Activated T-helper 9 cell treated with anti-CD3 and anti-CD28 coated beads, Interleukin-2, amount 50 U/mL, for 16 hours (primary cell): ENCODE results near the gene CEP63.
A peak's percentile ranks its signal among the peaks of the same experiment; 100 is the strongest.

Experiments
- DNase-seq: peaks from one replicate; pipeline ENCODE4 v3.0.0-alpha.2; 2020; ENCODE audit warnings: low read depth

Gene CEP63

DNA sequence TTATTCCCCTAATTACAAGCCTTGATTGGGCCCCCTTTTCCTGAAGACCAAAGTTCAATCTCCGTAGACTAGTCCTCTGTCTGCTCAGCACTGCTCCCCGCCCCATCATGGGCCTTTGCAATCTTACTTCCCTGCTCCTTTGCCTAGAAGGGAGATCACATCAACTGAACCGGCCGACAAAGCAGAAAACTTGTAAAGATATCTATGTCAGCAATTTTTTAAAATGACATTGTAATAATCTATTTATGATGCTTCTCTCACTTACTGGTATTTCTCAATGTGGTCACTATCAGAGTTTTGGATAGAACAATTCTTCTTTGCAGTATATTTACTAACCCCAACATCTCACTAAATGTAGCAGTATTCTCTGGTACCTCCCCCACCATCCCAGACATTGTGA is 17.3 kb upstream of the CEP63 start:
- DNase-seq: no peak

DNA sequence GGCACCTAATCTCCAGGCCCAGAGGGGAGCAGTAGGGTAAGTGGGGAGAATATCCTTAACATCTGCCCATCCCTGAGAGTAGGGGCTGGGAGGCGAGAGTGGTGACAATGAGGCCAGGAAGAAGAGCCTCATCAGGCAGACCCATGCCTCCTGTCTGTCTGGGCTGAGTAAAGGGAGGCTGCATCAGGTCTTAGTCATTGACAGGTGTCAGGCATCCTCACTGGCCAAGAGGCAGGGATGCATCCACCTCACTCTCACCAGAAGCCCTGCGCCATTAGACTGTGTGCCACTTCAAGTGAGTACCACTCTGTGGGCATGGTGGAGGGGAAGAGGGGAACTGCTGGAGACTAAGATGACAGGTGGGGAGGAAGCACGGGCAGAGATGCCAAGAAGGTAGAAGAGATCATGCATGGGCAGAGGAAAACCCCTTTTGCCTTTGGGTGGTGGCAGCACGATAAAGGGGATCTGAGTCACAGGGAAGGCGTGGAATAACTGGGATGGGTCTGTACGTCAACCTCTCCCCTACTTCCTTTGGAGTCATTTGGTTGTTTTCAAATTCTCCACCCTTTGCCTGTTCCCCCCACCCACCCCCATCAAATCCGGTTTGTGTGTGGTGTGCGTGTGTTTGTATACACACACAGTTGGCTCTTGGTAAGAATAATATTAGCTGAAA is 14.2 kb upstream of the CEP63 start:
- no peak for DNase-seq

DNA sequence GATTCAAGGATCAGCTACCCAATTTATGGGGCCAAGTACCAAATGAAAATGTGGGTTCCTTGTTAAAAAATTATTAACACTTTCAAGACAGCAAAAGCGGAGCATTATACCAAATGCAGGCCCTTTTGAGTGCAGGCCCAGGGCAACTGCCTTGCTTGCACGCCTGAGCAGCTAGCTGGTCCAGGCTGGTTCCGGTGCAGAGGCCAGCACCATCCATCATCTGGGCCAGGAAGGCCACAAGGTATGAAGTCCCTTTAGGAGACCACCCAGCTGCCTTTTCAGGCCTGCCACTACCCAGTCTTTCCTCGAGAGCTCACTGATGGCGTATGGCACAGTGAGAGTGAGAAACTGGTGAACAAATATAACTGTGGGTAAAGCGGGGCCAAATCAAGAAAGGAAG is 13.0 kb upstream of the CEP63 start:
- no peak for DNase-seq

DNA sequence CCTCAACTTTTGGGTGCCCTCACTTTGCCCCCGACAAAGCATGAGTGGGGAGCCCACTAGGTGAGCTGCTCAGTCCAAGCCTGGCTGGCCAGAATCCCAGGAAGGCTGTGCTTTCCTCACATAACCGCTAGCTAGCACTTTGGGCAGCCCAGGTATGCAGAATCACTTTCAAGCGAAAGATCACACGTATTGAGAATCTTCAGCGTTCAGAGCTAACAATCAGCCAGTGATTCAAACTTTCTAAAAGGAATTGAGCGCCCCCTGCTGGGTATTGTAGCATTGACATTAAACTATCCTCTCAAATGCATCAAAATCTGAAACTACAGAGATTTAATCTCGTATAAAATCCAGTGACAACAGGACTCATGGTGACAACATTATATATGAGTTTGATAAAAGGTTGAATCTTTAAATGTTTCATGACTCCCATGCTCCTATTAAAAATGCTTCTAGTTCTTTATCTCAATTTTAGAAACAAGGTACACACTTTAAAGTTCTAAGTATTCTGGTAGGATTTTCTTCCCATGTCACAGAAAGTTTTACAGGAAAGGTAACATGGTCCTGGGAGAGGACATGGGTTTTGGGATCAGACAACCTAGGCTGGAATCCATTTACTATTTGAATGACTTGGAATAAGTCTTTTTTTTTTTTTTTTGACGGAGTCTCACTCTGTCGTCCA is 11.8 kb upstream of the CEP63 start:
- DNase-seq: peak; percentile 55

DNA sequence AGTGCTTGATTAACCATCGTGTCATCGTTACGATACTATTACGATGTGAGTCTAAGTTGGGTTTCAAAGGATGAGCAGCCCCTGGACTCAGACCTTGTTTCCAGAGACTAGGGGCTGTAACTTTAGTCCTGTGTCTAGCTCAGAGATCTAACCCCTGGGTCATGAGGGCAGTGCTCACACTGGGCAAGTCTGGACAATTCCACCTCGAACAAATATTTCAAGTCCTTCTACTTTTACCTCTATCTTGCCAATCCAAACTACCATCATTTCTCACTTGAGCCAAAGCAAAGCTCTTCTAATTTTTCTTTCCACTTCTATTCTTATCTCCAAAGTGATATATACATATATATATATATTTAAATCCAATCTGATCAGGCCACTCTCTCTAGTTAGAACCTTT is 10.9 kb upstream of the CEP63 start:
- DNase-seq: no peak

DNA sequence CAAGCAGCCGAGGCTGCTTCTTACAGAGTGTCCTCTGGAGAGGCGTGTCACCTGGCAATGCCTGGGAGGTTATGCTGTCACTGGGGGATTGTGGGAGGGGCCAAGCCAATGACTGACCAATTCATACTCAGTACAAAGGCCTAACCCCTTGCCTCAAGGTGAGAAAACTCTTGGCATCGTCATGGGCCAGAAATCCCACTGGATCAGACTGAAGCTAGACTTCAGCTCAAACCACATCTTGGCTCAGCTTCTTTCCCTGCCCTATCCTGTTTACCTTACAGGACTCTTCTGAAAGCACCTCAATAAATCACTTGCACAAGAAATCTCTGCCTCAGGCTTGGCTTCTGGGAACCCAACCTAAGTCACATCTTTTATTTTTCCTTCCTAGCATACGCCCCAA is 9.6 kb upstream of the CEP63 start:
- DNase-seq: no peak

DNA sequence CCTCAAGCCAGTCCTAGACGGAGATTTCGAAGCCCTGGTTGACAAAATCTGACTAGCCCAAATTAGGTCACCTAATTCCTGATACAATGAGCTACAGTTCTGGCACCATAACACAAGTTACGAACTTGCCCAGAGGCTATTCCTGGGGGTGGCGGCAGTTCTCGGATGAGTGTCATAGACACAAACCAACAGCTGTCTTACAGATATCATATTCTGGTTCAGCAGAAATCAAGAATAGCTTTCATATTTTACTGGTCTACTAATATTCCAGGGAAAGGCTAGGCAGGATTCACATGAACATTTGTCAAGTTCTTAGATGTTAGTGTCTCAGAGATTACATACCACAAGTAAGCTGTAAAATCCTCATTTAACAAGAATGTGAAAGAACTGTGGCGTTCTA is 8.9 kb upstream of the CEP63 start:
- no peak for DNase-seq

DNA sequence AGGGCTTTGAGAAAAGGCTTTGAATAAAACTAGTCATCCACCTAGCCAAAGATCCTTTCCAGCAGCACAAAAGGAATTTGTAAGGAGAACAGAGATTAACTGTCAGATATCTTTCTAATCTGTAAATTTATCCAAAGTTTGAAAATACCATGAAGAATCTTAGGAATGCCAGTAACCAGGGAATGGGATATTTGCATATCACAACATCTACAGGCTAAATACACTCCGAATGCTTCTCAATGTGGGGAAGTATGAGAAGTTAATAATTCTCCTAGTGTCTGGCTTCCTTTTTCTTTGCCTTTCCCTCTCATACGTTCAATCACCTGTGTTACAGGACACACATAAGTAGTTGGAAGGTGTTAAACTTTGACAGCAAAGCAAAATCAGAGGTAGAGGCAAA is 7.9 kb upstream of the CEP63 start:
- no peak for DNase-seq

DNA sequence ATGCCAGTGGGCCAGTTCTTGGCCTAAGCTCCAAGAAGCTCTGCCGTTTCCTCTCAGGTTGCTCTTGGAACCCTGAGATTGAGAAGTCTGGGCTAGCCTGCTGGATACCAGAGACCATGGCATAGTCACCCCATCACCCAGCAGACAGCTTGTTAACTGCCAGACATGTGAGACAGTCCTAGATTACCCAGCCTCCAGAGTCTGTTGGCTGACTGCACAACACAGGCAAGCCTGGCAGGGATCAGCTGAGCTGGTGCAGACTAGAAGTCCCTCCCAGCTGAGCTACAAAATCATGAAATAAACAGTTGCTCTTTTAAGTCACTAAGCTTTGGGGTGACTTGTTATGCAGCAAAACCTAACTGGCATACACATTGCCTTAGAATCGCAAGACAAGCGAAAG is 5.3 kb upstream of the CEP63 start:
- DNase-seq: no peak

DNA sequence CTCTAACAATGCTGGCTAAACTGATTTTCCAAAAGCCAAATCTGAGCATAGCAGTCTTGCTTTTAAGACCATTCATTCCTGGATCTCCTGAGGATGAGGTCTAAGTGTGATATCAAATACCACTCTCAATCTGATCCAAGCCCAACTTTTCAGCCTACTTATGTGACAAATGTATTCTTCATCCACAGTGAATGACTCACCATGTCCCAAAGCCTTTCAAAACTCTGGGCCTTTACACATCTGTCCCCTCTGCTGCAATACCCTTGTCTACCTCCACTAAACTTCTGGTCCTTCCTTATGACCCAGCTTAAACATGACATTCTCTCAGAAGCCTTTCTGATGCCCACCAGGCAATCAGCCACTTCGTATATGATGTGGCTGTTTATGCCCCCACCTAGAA is 4.7 kb upstream of the CEP63 start:
- DNase-seq: no peak

DNA sequence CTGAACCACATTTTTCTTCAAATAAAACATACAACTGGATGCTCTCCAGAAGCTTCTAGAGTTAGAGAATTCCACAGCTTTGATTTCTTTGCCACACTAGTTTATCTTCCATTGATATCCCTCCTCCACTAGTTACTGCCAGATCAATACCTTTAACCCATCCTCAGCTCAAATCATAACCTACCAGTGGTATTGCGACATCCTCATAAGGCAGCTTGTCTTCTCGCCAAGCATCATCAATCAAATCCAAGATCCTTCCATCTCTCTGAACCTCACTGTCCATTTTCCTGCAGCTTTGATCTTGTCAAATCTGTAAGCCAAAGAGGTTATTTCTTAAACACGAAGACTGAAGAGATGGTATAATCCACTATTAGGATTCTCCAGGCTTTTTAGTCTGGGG is 3.2 kb upstream of the CEP63 start:
- DNase-seq: no peak

DNA sequence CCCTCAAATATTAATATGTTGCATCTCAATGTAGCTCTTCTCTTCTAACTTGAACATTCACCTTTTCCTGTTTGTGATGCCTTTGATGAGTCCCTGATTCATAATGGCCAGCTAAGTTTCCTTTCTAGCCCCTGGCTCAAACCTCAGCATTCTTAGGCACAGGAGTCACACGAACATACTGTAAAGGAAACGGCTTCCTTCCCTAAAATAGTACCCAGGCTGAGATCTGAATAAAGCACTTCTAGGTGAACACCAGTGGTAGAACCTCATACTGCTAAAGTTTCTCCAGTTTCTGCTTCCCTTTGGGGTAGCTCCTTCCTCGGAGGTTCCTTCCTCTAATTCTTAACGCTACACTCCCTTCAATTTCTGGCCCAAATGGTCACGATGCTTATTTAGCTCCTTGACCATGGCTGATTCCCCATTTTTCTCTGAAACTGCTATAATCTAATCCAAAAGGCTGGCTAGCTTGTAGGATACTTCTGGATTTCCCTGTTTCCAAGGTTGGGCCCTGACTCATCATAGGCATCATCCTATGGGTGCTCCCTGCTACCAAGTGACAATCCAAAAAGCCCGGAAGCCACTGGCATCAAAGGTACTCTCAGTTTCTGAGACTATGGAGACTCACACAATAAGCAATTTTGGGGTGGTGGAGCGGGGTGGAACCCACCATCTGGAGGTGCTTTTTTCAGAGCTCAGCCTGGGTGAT is 2.5 kb upstream of the CEP63 start:
- DNase-seq: no peak

DNA sequence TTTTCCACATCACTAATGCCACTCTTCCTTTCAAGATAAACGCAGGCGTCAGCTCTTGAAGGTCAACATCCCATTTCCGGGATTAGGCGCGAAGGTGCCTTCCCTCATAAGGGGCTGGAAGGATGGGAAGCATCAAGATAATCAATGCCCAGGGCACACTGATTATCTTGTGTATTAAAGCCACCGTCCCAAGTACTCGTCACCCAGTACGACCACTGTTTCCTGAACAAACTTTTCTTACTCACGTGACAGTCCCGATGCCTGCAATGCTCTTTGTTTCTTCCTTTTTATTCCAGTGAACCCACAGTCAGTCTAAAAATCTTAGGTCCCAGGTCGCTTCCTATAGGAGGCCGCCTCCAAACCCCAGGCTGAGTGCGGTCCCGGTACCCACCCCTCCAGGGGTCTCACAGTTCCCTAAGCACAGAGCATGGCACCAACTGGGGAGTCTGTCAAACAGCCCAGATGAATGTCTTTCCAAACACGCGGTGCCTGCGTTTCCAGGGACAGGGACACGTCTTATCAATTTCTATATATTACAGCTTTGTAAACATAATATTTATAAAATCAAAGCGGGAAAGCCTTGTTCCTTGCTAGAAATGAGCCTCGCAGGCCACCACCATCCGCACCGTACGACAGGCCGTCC is 661 bp upstream of the CEP63 start:
- DNase-seq: no peak

DNA sequence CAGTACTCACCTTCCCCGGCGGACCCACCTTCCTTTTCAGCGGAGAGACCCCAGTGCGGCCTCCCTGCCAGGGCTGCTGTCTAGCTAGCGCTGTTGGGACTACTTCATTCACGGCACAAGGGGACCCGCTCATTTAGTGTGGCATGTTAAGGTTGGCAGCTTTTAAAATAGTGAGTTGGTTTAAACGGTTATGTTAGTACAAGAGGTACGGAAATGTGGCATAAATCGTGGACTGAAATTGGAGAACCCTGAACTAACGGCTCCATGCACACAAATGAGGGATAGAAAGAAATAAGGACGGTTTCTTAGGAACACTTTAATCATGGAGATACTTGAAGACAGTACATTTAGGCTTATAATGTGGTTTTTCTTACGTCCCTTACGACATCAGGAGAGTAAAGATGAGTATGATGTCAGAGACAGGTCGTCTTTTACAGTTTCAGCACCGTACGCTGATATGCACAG is 752 bp downstream of the CEP63 start:
- DNase-seq: no peak

DNA sequence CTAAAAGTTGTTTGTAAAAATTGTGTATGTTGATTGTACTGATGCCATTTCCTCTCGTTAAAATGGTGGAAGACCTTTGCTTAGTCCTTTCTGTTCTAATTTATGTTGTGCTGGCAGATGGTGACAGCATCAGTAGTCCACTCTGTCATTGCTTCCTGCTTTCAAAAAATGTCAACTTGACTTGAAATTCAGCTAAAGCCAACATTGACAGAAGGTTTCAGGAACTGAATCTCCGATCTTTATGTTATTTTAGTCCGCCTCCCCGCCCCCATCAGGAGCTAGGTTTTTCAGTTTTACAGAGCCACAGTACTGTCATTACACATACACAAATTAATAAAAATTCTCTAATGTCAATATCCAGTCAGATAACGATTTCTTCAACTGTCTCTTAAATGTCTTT is 1.5 kb downstream of the CEP63 start:
- DNase-seq: no peak

DNA sequence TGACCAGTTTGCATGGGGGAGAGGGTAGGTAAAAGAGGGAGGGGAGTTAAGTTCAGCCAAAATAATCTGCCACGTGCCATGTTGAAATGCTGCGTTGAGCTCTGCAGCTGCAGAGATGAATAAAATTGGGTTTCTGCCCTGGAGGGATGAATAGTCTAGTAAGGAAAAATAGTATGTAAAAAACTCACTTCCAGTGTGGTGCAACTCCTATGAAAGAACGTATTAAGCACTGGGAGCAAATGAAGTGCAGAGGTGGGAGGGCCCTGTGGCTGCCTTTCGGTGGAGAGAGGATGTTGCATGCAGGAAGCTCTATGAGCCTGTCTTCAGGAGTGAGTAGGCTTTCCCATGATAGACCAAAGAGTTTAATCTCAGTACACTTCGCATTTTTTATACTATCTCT is 8.6 kb downstream of the CEP63 start:
- DNase-seq: no peak

DNA sequence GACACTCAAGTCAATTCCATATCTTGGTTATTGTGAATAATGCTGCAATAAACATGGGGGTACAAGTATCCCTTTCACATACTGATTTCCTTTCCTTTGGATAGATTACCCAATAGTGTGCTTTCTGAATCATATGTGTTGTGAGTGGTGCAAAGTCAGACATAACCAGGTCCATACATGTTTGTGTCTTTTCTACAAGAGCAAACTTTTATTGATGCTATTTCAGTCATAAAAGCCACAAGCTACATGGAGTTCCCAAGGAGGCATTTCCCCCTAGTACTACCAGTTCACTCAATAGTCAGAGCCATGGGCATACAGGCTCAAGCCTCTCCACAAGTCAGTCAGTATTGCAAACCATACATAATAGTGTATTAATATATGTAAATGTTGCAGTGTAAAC is 10.1 kb downstream of the CEP63 start:
- DNase-seq: no peak

DNA sequence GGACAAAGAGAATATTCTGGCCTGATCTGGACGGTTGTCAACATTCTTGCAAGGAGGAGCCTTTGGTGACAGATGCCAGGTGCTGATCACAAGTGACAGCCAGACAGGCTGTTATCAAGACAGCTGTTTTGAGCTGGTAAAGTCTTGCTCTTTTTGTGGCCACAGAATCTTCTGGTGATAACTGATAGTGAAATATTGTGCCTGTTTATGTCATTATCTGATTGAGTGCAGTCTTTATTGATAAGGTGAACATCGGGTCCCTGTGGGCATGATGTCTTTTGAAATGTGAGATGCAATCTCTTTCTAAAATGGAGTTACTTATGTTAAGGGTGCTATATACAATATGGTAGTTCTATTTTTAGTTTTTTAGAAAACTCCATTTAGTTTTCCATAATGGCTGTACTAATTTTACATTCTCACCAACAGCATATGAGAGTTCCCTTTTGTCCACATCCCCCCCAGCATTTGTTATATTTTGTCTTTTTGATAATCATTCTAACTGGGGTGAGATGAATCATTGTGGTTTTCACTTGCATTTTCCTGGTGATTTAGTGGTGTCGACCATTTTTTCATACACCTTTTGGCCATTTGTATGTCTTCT is 10.7 kb downstream of the CEP63 start:
- DNase-seq: no peak

DNA sequence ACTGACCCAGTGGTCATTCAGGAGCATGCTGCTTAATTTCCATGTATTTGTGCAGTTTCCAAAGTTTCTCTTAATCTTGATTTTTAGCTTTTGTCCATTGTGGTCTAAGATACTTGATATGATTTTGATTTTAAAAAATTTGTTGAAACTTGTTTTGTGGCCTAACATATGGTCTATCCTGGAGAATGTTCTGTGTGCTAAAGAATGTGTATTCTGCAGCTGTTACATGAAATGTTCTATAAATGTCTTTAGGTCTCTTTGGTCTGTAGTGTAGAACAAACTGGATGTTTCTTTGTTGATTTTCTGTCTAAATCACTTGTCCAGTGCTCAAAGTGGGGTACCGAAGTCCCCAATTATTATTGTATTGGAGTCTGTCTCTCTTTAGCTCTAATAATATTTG is 17.4 kb downstream of the CEP63 start:
- DNase-seq: no peak

DNA sequence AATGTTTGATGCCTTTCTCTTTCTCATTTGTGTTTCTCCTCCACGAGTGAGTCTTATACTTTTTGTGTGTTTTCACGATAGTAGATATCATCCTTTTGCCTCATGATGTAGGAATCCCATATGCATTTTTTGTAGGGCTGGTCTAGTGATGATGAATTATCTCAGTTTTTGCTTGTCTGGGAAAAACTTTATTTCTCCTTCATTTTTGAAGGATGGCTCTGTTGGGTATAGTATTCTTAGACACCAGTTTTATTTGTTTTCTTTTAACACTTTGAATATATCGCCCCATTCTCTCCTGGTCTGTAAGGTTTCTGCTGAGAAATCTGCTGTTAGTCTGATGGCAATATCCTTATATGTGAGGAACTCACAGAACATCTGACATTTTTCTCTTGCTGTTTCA is 18.3 kb downstream of the CEP63 start:
- DNase-seq: no peak

DNA sequence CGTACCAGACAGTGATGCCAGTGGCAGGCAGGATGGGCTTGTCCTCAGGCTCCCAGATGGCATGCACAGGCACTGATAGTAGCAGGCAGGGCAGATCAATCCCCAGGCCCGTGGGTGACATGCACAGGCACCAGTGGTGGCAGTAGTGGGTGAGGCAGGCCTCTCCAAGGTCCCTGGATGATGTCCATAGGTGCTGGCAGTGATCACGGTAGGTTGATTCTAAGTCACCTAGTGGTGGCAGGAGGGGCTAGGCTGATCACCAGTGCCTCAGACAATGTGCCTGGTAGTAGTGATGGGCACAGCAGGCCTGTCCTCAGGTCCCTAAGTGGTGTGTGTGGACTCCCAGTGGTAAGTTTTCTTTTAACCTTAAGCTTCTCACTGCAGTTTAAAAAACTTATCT is 19.6 kb downstream of the CEP63 start:
- no peak for DNase-seq

DNA sequence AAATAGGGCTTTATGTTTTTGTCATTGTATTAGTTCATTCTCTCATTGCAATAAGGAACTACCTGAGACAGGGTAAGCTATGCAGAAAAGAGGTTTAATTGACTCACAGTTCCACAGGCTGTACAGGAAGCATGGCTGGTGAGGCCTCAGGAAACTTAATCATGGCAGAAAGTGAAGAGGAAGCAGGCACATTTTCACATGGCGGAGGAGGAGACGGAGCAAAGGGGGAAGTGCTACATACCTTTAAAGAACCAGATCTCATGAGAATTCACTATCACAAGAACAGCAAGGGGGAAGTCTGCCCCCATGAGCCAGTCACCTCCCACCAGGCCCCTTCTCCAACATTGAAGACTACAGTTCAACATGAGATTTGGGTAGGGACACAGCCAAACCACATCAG is 25.6 kb downstream of the CEP63 start:
- no peak for DNase-seq

DNA sequence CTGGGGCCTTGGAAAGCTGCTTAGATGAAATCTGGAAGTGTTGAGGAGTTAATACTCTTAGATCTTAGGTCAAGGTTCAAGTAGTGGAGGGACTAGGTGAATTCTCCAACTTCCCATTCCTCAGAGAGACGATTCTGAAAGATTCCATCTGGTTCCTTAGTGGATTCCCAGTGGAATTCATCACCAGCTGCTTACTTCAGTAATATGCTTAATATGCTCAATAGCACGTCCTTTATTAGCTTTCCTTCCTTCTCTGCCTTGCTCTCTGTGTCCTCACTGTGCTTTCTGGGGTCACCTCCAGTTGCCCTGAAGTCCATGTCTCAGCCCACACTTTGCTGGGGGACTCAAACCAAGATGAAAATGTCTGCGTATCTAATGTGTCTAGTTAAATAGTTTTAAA is 31.0 kb downstream of the CEP63 start:
- no peak for DNase-seq
